IPS DF 4.7 (cell line): ENCODE data around the gene GOLM1.
"Not testable (repeated sequence)": the region's sequence is repeated elsewhere in the genome, so short reads cannot be mapped to it uniquely, and the experiment has no call there.

Experiments used
- DNase-seq: peaks from one replicate; pipeline ENCODE4 v3.0.0-alpha.2; 2013; ENCODE audit warnings: low spot score; ENCODE audit errors: extremely low read depth

Gene GOLM1

DNA sequence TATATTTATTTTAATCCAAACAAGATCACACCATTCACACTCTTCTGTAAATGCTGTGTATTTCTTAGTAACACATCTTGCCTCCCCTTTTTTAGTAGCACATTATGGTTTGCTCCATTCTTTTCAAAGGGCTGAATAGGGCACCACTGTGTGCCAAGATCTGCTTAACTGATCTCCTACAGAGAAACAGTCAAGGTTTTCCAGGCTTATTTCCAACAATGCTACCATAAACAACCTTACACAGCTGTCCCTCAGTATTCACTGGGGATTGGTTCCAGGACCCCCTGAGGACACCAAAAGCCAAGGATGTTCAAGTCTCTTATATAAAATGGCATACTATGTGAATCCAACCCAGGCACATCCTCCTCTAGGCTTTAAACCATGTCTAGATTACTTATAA lies 16.5 kb downstream of the GOLM1 start:
- no peak for DNase-seq

GRCh38 chr9:86079865-86080469 lies 19.4 kb downstream of the GOLM1 start:
- no peak for DNase-seq

GRCh38 chr9:86079421-86079831 lies 19.9 kb downstream of the GOLM1 start:
- DNase-seq = no peak

- DNase-seq = no peak
Measured at GRCh38 chr9:86078731-86079130, 20.6 kb downstream of the GOLM1 start.

GRCh38 chr9:86077276-86077675 lies 22.1 kb downstream of the GOLM1 start:
- no peak for DNase-seq

- no peak for DNase-seq
Measured at GRCh38 chr9:86075132-86076109, 23.9 kb downstream of the GOLM1 start.

DNA sequence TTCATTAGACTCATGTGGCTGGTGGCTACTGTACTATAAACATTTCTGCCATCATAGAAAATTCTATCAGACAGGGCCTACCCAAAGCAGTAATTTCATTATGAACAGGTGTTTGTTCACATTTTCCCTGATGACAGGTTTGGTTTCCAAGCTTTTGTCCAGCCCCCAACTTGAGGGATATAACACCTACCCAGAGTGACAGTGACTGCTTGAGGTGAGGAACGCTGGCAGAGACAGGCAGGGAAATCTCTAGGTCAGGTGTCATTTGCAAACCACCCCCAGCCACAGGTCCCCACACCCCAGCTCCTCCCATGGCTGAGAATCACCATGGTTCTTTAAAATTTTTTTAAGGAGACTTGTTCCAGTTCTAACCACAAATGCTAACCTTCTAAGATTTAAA lies 25.5 kb downstream of the GOLM1 start:
- DNase-seq = no peak

DNA sequence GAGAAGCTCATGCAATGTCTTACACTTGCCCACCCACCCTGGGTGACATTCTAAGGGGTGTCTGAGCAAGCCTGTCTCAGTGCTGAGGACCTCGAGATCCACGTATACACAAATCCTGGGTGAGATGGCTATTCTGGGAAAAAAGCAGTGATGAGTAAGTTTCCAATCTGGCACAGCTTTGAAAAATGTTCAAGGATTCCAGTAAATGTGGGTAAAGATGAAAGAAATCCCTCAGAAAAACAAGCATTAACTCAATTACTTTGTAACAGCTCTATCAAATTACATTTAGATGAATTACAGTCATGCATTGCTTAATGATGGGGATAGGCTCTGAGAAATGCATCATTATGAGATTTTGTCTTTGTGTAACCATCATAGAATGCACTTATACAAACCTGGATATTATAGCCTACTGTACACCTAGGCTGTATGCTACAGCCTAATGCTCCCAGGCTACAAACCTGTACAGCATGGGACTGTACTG lies 26.9 kb downstream of the GOLM1 start:
- no peak for DNase-seq

DNA sequence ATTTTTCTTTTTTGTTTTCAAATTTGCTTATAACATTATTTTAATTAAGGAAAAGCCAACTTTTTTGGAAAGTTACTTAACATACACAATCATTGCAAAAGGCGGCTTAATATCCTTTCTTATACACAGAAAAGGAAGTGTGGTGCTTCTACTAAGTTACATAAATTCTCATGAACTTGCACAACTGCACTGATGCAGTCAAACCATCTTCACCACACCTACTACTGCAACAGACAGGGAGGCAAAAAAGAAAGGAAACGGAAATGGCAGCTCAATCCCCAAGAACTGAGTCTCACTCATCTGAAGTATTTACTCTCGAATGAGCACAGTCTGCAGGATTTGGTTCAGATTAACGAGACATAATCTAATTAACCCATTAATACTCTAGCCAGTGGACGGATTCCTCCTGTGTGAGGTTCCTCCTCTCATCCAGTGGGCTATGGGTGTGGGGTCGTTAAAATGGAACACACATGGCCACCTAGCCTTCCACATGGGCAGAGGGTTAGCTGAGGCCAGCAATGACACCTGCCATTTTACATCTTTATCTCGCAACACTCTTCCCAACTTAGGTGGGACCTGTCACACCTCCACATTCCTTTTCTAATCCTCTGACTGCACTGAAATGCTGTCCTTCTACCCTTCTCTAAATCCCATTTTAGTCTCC lies 30.0 kb downstream of the GOLM1 start:
- DNase-seq = no peak

GRCh38 chr9:86064220-86064619 lies 35.1 kb downstream of the GOLM1 start:
- no peak for DNase-seq

GRCh38 chr9:86062845-86063693 lies 36.3 kb downstream of the GOLM1 start:
- DNase-seq = no peak

- DNase-seq = no peak
Measured at GRCh38 chr9:86061972-86062739, 37.2 kb downstream of the GOLM1 start.

GRCh38 chr9:86057491-86057890 lies 41.9 kb downstream of the GOLM1 start:
- no peak for DNase-seq

DNA sequence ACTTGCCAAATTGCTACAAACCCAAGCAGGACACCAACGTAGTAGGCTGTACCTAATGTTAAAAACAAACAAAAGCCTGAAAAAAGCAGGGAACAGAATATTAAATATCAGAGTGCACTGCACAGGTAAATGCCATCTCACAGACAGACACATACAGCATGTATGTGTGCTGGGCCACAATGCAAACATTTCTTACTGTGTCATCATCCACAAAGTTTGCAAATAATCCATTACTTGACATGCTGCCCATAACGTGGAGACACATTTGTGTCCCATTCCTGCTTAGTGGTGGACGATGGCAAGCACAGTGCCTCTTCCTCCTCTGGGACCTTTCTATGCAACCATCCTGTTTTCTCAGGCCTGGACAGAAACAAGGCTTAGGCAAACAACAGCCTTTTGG lies 44.7 kb downstream of the GOLM1 start:
- no peak for DNase-seq

DNA sequence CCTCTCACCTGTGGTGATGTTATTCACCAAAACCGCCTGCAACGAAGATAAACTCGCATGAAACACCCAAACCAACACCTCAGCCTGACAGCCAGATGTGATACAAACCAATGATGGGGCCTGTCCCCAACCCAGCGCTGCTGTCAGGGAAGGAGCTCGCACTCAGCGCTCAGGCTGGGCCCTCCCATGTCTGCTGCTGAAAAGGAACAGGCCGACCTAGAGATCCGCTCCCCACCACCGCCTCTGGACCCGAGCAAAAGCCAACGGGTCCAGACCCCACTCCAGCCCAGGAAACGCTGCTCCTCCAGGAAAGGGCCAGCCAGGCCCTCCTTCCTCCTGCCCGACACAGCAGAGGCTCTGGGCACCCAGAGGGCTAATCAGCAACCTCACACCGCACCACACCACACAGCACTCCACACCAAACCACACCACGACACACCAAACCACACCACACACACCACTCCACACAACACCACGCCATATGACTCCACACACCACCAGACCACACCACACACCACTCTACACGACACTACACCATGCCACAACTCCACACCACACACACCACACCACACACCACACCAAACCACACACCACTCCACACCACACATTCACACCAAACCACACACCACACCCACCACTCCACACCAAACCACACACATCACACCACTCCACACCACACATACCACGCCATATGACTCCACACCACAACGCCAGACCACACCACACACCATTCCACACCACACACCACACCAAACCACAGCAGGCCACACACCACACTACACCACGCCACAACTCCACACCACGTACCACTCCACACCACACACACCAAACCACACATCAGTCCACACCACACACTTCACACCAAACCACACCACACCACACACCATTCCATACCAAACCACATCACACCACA lies 46.5 kb downstream of the GOLM1 start:
- DNase-seq = no peak

DNA sequence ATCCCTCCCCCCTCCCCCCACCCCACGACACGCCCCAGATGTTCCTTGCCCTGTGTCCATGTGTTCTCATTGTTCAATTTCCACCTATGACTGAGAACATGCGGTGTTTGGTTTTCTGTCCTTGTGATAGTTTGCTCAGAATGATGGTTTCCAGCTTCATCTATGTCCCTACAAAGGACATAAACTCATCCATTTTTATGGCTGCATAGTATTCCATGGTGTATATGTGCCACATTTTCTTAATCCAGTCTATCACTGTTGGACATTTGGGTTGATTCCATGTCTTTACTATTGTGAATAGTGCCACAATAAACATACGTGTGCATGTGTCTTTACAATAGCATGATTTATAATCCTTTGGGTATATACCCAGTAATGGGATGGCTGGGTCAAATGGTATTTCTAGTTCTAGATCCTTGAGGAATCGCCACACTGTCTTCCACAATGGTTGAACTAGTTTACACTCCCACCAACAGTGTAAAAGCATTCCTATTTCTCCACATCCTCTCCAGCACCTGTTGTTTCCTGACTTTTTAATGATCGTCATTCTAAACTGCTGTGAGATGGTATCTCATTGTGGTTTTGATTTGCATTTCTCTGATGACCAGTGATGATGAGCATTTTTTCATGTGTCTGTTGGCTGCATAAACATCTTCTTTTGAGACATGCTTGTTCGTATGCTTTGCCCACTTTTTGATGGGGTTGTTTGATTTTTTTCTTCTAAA lies 51.2 kb downstream of the GOLM1 start:
- not testable (repeated sequence) for DNase-seq

DNA sequence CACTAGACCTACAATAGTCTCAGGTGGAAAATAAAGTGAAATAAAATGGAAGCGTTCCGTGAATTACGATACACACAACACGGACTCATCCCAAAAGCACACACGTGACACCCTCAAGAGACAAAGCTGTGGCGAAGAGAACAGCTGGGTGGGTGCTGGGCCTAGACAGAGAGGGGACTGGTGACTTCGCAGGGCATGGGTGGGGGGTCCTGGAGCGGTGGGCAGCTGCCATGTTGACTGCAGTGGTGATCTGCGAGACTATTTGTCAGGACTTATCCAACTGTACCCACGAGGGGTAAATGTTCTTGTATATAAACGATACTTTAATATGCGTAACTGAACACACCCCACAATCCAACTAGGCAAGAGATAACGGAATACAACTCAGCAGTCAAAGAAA lies 52.0 kb downstream of the GOLM1 start:
- no peak for DNase-seq

GRCh38 chr9:86046930-86047341 lies 52.4 kb downstream of the GOLM1 start:
- DNase-seq = no peak
